HEK293 (cell line): Measurements from ENCODE around the gene GRK5.

ENCODE experiments used
- GLI4 ChIP-seq: fragments of 450-650 bp; formaldehyde crosslinking; IDR thresholded peaks from 2 replicates; pipeline ENCODE4 v1.5.1; 2016; ENCODE audit warnings: missing biosample characterization, missing genetic modification characterization
- MEIS1 ChIP-seq: sonication (generic); formaldehyde crosslinking; IDR thresholded peaks from 2 replicates; pipeline ENCODE4 v1.8.1; 2022; ENCODE audit warnings: missing genetic modification reagents, mild to moderate bottlenecking, borderline replicate concordance
- REPIN1 ChIP-seq: fragments of 450-650 bp; formaldehyde crosslinking; IDR thresholded peaks from 2 replicates; pipeline ENCODE4 v1.5.1; 2017; ENCODE audit warnings: missing biosample characterization, missing genetic modification characterization, low read depth
- SCRT2 ChIP-seq: fragments of 450-650 bp; formaldehyde crosslinking; IDR thresholded peaks from 2 replicates; pipeline ENCODE4 v1.5.1; 2016; ENCODE audit warnings: missing biosample characterization, missing genetic modification characterization
- TCF7L2 ChIP-seq: IDR thresholded peaks from 2 replicates; pipeline ENCODE4 v1.6.1; 2011; ENCODE audit warnings: low read depth, mild to moderate bottlenecking, inconsistent platforms, low read length, moderate library complexity, borderline replicate concordance
- ZEB2 ChIP-seq: fragments of 450-650 bp; formaldehyde crosslinking; IDR thresholded peaks from 2 replicates; pipeline ENCODE4 v1.5.1; 2016; ENCODE audit warnings: missing biosample characterization, missing genetic modification characterization
- ZFP41 ChIP-seq: fragments of 450-650 bp; formaldehyde crosslinking; IDR thresholded peaks from 2 replicates; pipeline ENCODE4 v1.5.1; 2016; ENCODE audit warnings: missing biosample characterization, missing genetic modification characterization, borderline replicate concordance
- ZNF202 ChIP-seq: fragments of 450-650 bp; formaldehyde crosslinking; IDR thresholded peaks from 2 replicates; pipeline ENCODE4 v1.5.1; 2016; ENCODE audit warnings: missing biosample characterization, missing genetic modification characterization, borderline replicate concordance
- ZNF221 ChIP-seq: fragments of 450-650 bp; formaldehyde crosslinking; IDR thresholded peaks from 2 replicates; pipeline ENCODE4 v1.5.1; 2017; ENCODE audit warnings: missing biosample characterization, missing genetic modification characterization, borderline replicate concordance
- ZNF561 ChIP-seq: fragments of 450-650 bp; IDR thresholded peaks from 2 replicates; pipeline ENCODE4 v1.5.1; 2018; ENCODE audit warnings: missing biosample characterization, missing genetic modification characterization, borderline replicate concordance
- ZSCAN30 ChIP-seq: fragments of 450-650 bp; IDR thresholded peaks from 2 replicates; pipeline ENCODE4 v1.5.1; 2018; ENCODE audit warnings: missing biosample characterization, mild to moderate bottlenecking, missing genetic modification characterization, moderate library complexity
- TF ChIP-seq, protein P1 (sequence below): fragments of 450-650 bp; formaldehyde crosslinking; IDR thresholded peaks from 2 replicates; pipeline ENCODE4 v1.5.1; 2016; ENCODE audit warnings: missing biosample characterization, missing genetic modification characterization
- TF ChIP-seq, protein P2 (sequence below): fragments of 450-650 bp; IDR thresholded peaks from 2 replicates; pipeline ENCODE4 v1.5.1; 2018; ENCODE audit warnings: missing biosample characterization, mild to moderate bottlenecking, missing genetic modification characterization
- TF ChIP-seq, protein P3 (sequence below): fragments of 450-650 bp; formaldehyde crosslinking; IDR thresholded peaks from 2 replicates; pipeline ENCODE4 v1.5.1; 2016; ENCODE audit warnings: missing biosample characterization, missing genetic modification characterization

DNA sequence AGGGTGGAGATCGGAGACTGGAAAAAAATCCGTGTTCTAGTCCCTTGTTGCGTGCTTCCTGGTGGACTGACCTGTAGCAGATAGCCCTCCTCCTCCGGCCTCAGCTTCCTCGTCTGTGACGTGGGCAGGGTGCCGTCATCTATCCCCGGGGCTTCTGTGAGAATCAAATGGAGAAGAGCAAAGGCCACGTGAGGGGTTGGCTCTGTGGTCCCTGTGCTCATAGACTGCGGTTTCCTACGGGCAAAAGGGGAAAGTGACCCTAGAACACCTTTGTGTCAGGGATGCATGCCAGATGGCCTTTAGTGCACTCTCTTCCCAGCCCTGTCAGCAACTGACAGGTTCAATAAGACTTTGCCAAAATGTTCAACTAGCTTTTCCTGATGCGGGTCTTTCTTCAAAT, 33.7 kb downstream of the GRK5 start:
- no peak for TF ChIP-seq ZFP41
- TF ChIP-seq ZNF202 (tag by site-specific recombination) = no peak
- TF ChIP-seq, protein P1, sequence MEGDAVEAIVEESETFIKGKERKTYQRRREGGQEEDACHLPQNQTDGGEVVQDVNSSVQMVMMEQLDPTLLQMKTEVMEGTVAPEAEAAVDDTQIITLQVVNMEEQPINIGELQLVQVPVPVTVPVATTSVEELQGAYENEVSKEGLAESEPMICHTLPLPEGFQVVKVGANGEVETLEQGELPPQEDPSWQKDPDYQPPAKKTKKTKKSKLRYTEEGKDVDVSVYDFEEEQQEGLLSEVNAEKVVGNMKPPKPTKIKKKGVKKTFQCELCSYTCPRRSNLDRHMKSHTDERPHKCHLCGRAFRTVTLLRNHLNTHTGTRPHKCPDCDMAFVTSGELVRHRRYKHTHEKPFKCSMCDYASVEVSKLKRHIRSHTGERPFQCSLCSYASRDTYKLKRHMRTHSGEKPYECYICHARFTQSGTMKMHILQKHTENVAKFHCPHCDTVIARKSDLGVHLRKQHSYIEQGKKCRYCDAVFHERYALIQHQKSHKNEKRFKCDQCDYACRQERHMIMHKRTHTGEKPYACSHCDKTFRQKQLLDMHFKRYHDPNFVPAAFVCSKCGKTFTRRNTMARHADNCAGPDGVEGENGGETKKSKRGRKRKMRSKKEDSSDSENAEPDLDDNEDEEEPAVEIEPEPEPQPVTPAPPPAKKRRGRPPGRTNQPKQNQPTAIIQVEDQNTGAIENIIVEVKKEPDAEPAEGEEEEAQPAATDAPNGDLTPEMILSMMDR (tag by site-specific recombination) = no peak
- TF ChIP-seq REPIN1 (tag by site-specific recombination) = no peak
- TF ChIP-seq, protein P2, sequence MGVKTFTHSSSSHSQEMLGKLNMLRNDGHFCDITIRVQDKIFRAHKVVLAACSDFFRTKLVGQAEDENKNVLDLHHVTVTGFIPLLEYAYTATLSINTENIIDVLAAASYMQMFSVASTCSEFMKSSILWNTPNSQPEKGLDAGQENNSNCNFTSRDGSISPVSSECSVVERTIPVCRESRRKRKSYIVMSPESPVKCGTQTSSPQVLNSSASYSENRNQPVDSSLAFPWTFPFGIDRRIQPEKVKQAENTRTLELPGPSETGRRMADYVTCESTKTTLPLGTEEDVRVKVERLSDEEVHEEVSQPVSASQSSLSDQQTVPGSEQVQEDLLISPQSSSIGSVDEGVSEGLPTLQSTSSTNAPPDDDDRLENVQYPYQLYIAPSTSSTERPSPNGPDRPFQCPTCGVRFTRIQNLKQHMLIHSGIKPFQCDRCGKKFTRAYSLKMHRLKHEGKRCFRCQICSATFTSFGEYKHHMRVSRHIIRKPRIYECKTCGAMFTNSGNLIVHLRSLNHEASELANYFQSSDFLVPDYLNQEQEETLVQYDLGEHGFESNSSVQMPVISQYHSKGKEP (tag by site-specific recombination) = no peak
- TF ChIP-seq, protein P3, sequence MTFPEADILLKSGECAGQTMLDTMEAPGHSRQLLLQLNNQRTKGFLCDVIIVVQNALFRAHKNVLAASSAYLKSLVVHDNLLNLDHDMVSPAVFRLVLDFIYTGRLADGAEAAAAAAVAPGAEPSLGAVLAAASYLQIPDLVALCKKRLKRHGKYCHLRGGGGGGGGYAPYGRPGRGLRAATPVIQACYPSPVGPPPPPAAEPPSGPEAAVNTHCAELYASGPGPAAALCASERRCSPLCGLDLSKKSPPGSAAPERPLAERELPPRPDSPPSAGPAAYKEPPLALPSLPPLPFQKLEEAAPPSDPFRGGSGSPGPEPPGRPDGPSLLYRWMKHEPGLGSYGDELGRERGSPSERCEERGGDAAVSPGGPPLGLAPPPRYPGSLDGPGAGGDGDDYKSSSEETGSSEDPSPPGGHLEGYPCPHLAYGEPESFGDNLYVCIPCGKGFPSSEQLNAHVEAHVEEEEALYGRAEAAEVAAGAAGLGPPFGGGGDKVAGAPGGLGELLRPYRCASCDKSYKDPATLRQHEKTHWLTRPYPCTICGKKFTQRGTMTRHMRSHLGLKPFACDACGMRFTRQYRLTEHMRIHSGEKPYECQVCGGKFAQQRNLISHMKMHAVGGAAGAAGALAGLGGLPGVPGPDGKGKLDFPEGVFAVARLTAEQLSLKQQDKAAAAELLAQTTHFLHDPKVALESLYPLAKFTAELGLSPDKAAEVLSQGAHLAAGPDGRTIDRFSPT (tag by site-specific recombination) = no peak
- no peak for TF ChIP-seq TCF7L2
- TF ChIP-seq SCRT2 (tag by site-specific recombination) = no peak
- no peak for TF ChIP-seq GLI4 (tag by site-specific recombination)
- TF ChIP-seq MEIS1 (CRISPR knock-in tag) = no peak
- no peak for TF ChIP-seq ZNF561
- no peak for TF ChIP-seq ZNF221
- no peak for TF ChIP-seq ZEB2 (tag by site-specific recombination)
- no peak for TF ChIP-seq ZSCAN30 (tag by site-specific recombination)
